Stimulated activated CD4-positive, alpha-beta T cell treated with anti-CD3 and anti-CD28 coated beads, Interleukin-1b, Interleukin-23, amount 100 ng/mL, for 48 hours (primary cell): ENCODE measurements around the gene BACH2.
"Not testable (repeated sequence)": the region's sequence is repeated elsewhere in the genome, so short reads cannot be mapped to it uniquely, and the experiment has no call there.

Source experiments
- DNase-seq: peaks from one replicate; pipeline ENCODE4 v3.0.0-alpha.2; 2020

Gene BACH2

GRCh38 chr6:90296341-90297114 is at the start of gene BACH2:
BACH2 (minus strand) TSS chr6:90296843; CDS start chr6:90008844, 287,999 bp downstream.
- DNase-seq = peak; percentile 96

GRCh38 chr6:90343576-90343975 is 46.9 kb upstream of the BACH2 start:
- no peak for DNase-seq

GRCh38 chr6:90338409-90338808 is 41.8 kb upstream of the BACH2 start:
- DNase-seq = no peak

GRCh38 chr6:90336388-90336947 is 39.8 kb upstream of the BACH2 start:
- no peak for DNase-seq

GRCh38 chr6:90333928-90334327 is 37.3 kb upstream of the BACH2 start:
- DNase-seq = no peak

GRCh38 chr6:90332978-90333543 is 36.4 kb upstream of the BACH2 start:
- DNase-seq = not testable (repeated sequence)

- DNase-seq = no peak
Observed at GRCh38 chr6:90329386-90330077, 32.9 kb upstream of the BACH2 start.

GRCh38 chr6:90328004-90328403 is 31.4 kb upstream of the BACH2 start:
- no peak for DNase-seq

GRCh38 chr6:90326404-90327057 is 29.9 kb upstream of the BACH2 start:
- no peak for DNase-seq

- no peak for DNase-seq
Observed at GRCh38 chr6:90323706-90324105, 27.1 kb upstream of the BACH2 start.

- no peak for DNase-seq
Observed at GRCh38 chr6:90322976-90323474, 26.4 kb upstream of the BACH2 start.

GRCh38 chr6:90319979-90320685 is 23.5 kb upstream of the BACH2 start:
- DNase-seq = peak; percentile 59

- DNase-seq = peak; percentile 19
Observed at GRCh38 chr6:90319044-90319443, 22.4 kb upstream of the BACH2 start.

- no peak for DNase-seq
Observed at GRCh38 chr6:90315986-90316385, 19.3 kb upstream of the BACH2 start.

GRCh38 chr6:90315354-90315950 is 18.8 kb upstream of the BACH2 start:
- no peak for DNase-seq

- no peak for DNase-seq
Observed at GRCh38 chr6:90314514-90314913, 17.9 kb upstream of the BACH2 start.

- DNase-seq = no peak
Observed at GRCh38 chr6:90311569-90311968, 14.9 kb upstream of the BACH2 start.

- no peak for DNase-seq
Observed at GRCh38 chr6:90305800-90306448, 9.3 kb upstream of the BACH2 start.

GRCh38 chr6:90304308-90304707 is 7.7 kb upstream of the BACH2 start:
- DNase-seq = no peak

GRCh38 chr6:90303039-90303438 is 6.4 kb upstream of the BACH2 start:
- DNase-seq = no peak

GRCh38 chr6:90302320-90302719 is 5.7 kb upstream of the BACH2 start:
- no peak for DNase-seq
